AG09309 (cell line): ENCODE results near the gene TBC1D22A.

ENCODE experiments used
- DNase-seq: peaks from one replicate; pipeline ENCODE4 v3.0.0-alpha.2; 2010; ENCODE audit warnings: low read depth
- H3K4me3 ChIP-seq: 2 replicates; pipeline ENCODE4 v1.5.1; 2011; ENCODE audit warnings: mild to moderate bottlenecking, low read depth, low read length, moderate library complexity; ENCODE audit not compliant: control insufficient read depth
- CTCF ChIP-seq: IDR thresholded peaks from 2 replicates; pipeline ENCODE4 v1.5.1; 2011; ENCODE audit warnings: mild to moderate bottlenecking, low read depth, low read length, inconsistent platforms; ENCODE audit not compliant: insufficient read depth, control insufficient read depth; ENCODE audit errors: missing control alignments

Gene TBC1D22A

GRCh38 chr22:46997311-46997970, 235.0 kb downstream of the TBC1D22A start:
- no peak for TF ChIP-seq CTCF
- H3K4me3 ChIP-seq: no peak overlapping the region
- no peak for DNase-seq

- no peak for TF ChIP-seq CTCF
- no peak overlapping the region for H3K4me3 ChIP-seq
Measured at GRCh38 chr22:46998331-46998730, 235.9 kb downstream of the TBC1D22A start.

GRCh38 chr22:47000256-47000655, 237.8 kb downstream of the TBC1D22A start:
- no peak for TF ChIP-seq CTCF
- H3K4me3 ChIP-seq: no peak overlapping the region
- no peak for DNase-seq

More at GRCh38 chr22:46998331-46998730, 235.9 kb downstream of the TBC1D22A start:
- DNase-seq: no peak

GRCh38 chr22:47000888-47001287, 238.4 kb downstream of the TBC1D22A start:
- H3K4me3 ChIP-seq: no peak overlapping the region
- TF ChIP-seq CTCF: no peak
- no peak for DNase-seq

GRCh38 chr22:47001288-47001687, 238.8 kb downstream of the TBC1D22A start:
- no peak for DNase-seq
- no peak overlapping the region for H3K4me3 ChIP-seq
- TF ChIP-seq CTCF: no peak

GRCh38 chr22:47002692-47003091, 240.2 kb downstream of the TBC1D22A start:
- no peak for DNase-seq
- no peak for TF ChIP-seq CTCF

More at GRCh38 chr22:47002692-47003091, 240.2 kb downstream of the TBC1D22A start:
- H3K4me3 ChIP-seq: no peak overlapping the region
